DMS53 (cell line): ENCODE measurements around the gene ZCRB1.
"Not testable (repeated sequence)": the region's sequence is repeated elsewhere in the genome, so short reads cannot be mapped to it uniquely, and the experiment has no call there.

Experiments used
- DNase-seq: peaks from one replicate; lab custom pipeline; 2025; lab: John Stamatoyannopoulos, UW

ZCRB1 gene, protein sequence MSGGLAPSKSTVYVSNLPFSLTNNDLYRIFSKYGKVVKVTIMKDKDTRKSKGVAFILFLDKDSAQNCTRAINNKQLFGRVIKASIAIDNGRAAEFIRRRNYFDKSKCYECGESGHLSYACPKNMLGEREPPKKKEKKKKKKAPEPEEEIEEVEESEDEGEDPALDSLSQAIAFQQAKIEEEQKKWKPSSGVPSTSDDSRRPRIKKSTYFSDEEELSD

DNA sequence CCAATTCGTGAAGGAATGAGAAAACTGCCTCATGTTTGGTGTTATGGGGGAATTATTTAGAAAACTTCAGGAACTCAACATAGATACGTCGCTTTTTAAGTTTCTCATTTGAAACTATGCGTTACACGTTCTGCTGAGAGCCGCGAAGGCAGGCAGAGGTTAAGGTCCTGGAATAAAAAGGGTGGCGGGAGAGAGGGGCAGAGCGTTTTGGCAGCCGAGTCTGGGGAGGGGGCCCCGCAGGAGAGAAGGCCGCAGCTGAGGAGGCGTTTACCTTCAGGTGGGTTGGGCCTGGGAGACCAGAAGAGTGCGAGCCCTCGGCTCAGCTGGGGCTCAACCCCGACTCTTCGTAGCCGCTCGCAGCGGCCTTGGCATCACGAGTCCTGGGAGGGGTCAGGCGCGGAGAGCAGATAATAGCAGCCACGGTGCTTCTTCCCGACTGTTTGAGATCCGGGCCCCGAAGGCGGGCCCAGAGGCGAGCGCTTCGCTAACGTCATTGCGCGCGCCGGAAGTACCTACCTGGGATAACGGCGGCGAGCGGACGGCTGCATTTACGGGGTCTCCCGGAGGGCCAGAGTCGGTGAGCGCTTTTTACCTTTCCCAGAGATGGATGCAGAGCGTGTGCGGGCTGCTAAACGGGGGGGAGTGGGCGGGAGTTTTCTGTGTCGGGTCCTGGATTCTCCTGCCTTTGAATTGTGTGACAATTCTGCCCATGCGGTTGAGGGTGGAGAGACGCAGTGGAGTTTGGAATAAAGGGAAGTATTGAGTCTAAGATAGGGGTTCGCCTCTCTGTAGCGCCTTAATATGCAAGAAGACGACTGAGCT lies at the start of gene ZCRB1, which contains the start of gene PPHLN1:
Gene ZCRB1 (minus strand): TSS at position 442 of the 822 bp plus-strand sequence. CDS start 1,992 bp downstream, outside the sequence.
Gene PPHLN1 (plus strand): TSS at position 515 of the 822 bp plus-strand sequence. CDS start 9,736 bp downstream, outside the sequence.
- DNase-seq: peak; percentile 100

- no peak for DNase-seq
Observed at GRCh38 chr12:42373669-42374068, 47.8 kb upstream of the ZCRB1 start.

- DNase-seq: peak; percentile 93
Observed at GRCh38 chr12:42372154-42372791, 46.4 kb upstream of the ZCRB1 start.

- DNase-seq: no peak
Observed at GRCh38 chr12:42370013-42370412, 44.1 kb upstream of the ZCRB1 start.

DNA sequence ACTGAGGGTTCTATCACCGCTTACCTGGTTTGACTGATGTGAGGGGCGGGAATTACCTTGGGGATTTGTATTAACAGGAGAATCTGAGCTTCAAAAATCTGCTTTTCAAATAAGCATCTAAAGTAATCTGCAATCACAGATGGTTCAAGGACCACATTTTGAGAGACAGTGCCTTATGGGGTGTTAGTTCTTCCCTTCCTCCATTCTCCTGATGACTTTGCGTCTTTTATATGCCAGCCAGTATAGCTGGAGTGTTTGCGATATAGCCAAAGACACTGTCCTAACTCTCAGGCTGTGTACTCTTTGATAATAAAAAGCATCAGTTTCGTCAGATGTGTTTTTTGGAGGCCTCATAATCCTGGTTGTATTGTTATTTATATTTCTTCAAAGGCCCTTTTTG lies 39.6 kb upstream of the ZCRB1 start:
- no peak for DNase-seq

DNA sequence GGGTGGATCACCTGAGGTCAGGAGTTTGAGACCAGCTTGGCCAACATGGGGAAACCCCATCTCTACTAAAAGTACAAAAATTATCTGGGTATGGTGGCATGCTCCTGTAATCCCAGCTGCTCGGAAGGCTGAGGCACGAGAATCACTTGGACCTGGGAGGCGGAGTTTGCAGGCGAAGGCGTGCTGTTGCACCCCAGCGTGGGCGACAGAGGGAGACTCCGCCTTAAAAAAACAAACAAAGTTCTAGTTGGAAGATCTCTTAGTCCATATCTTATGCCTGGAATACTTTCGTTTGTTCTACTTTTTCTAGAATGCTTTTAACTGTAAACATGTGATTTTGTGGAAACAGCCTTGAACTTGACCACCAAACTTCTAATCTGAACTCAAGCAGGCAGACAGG lies 38.8 kb upstream of the ZCRB1 start:
- DNase-seq: no peak

DNA sequence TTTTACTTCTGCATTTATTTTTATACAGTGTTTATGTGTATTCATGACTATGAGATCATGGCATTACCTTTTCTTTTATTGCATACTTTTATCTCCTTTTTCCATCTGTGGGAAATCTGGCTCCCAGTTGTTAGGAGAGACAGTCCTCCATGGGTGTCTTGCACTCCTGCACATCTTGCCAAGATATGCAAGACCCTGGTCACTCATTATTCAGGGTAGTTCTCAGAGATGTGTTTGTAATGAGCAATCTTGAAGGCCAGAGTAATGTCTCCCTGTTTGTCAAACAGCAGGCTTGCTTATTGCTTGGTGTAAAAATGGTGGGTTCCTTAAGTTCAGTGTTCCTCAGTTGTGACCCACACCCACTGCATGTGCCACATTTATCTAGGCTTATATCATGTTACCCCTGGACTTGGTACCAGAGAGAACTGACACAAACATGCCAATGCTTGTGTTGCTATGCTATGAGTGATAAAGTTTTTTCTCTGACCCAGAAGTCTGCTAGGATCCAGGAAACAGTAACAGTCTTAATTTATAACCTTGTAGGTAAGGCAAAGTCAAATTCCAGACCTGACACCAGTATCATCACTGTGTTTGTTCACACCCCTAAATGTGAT lies 36.9 kb upstream of the ZCRB1 start:
- no peak for DNase-seq

DNA sequence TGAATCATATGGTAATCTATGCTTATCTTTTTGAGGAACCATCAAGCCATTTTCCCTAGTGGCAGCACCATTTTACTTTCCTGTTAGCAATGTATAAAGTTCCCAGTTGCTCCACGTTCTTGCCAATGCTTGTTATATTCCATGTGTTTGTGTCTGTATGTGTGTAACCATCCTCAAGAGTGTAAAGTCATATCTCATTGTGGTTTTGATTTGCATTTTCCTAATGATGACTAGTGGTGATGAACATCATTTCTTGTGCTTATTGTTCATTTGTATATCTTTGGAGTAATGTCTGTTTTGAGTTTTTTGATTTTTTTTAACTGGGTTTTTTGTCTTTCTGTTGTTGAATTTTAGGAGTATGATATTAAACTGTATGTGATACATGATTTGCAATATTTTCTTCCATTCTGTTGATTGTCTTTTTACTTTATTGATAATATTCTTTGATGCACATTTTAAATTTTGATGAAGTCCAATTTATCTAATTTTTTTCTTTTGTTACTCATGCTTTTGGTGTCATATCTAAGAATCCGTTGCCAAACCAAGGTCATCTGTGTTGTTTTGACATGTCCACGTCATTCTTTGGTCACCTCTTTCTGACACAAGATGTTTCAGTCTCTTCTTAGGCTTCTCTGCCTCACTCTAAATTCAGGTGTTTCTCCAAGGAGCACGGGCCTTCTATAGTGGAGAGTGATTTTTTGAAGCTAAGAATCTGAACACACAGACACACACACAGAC lies 36.2 kb upstream of the ZCRB1 start:
- no peak for DNase-seq

- no peak for DNase-seq
Observed at GRCh38 chr12:42360747-42361403, 35.0 kb upstream of the ZCRB1 start.

GRCh38 chr12:42356344-42356743 lies 30.4 kb upstream of the ZCRB1 start:
- DNase-seq: no peak

DNA sequence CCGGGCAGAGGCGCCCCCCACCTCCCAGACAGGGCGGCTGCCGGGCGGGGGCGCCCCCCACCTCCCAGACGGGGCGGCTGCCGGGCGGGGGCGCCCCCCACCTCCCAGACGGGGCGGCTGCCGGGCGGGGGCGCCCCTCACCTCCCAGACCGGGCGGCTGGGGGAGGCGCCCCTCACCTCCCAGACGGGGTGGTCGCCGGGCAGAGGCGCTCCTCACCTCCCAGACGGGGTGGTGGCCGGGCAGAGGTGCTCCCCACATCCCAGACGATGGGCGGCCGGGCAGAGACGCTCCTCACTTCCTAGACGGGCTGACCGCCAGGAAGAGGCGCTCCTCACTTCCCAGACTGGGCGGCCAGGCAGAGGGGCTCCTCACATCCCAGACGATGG lies 24.1 kb upstream of the ZCRB1 start:
- DNase-seq: not testable (repeated sequence)

- DNase-seq: not testable (repeated sequence)
Observed at GRCh38 chr12:42349119-42350020, 23.5 kb upstream of the ZCRB1 start.

GRCh38 chr12:42346403-42347002 lies 20.6 kb upstream of the ZCRB1 start:
- DNase-seq: no peak

- DNase-seq: no peak
Observed at GRCh38 chr12:42343721-42344120, 17.8 kb upstream of the ZCRB1 start.

DNA sequence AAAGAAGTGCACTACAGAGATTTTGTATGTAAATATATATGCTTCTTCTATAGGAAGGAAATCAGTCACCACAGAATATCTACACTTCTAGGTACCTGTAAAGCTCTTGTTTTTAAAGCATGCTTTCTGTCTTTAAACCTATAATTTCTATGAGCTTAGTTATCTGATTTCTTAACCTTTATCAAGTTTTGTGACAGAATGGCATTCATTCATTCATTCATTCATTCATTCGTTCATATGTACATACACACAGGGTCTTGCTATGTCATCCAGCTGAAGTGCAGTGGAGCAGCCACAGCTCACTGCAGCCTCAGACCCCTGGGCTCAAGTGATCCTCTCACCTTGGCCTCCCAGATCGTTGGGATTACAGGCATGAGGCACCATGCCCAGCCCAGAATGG lies 16.1 kb upstream of the ZCRB1 start:
- no peak for DNase-seq

- DNase-seq: no peak
Observed at GRCh38 chr12:42338280-42338679, 12.4 kb upstream of the ZCRB1 start.

- no peak for DNase-seq
Observed at GRCh38 chr12:42336286-42336685, 10.4 kb upstream of the ZCRB1 start.

DNA sequence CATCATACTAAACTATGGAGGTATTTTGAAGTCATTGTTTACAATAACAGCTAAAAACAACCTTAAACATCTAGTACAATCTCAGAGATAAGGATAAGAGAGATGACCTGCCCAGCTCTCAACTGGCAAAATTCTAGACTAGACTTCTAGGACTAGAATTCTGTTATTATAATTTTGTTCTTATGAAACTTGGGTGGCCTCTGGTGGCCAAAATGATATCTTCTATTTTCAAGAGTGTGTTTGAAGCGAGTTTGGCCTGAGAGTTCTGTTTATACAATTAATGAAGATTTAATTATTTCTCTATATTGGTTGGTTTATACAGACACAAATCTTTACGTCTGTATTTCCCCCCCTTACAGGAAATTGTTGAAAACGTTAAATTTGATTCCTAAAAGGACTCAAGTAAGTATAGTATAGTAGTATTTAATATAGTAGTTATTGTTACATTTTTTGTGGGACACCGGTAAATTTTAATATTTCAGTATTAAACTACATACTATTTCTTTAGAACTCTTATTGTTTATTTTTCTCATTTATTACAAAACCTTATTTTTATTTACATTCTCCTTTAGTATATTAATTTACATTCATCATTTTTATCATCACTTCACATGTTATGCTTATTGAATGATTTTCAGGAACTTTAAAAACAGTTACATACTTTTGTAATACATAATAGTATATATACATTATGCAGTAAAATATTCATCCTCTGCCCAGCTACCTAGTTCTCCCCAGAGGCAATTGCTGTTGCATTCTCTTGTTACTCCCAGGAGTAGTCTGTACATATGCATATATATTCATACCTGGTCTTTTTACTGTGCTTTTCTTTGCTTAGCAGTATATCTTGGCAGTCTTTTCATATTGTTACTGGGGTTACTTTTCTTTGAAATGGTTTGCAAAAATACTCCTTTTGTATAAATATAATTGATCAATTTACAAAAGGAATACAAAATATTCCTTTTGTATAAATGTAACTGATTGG lies 6.7 kb upstream of the ZCRB1 start:
- DNase-seq: peak; percentile 90
